Measurements from ENCODE around the gene PFDN6.

Gene PFDN6

DNA sequence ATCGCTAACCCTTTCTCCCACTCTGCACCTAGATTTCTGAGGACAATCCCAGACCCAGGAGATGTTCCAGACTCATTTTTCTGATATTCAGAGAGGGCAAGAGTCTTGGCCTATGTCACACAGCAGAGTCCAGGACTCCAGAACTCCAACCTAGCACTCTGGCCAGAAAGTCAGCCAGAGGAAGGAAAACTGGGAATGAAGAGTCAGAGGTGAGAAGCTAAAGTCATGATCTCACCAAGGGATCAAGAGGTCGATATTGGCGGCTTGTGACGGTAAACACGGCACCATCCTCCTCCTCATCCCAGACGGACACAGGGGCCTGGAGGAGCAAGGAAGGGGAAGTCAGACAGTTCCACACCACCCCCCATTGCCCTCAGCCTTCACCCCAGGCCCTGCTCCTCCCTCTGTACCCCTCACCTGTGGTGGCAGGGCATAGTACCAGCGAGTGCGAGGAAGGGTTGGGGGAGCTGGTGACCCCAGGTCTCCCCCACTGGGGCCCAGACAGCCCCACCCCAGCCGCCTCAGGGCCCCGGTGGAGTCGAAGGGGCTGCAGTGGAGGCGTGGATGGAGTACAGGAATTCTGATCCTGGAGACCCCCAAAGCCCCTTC is 7.5 kb downstream of the PFDN6 start:
- DNase-seq: no peak

DNA sequence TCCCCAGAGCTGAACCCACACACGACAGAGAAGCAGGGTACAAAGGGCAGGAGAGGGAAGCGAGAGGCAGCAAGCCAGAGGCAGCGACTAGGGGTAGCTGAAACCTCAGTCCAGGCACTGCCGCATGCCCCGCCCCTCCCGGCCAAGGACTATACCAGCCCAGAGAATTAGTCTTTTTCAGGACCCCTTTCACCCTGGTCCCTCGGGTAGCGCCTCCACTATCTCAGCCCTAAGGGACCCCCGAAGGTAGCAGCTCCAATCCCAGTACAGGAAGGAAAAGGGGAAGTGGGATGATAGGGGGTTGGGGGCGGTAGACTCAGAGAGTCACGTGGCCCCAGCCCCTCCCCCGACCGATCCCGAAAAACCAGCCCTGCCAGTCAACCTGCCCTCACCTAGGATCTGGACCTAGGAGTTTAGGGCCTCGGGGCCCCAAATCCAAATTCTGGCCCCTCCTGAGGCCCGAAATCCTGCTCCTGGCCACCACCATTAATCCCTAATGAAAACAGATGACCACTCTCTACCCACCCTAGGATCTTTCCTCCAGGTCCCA is 8.1 kb downstream of the PFDN6 start:
- DNase-seq: no peak

DNA sequence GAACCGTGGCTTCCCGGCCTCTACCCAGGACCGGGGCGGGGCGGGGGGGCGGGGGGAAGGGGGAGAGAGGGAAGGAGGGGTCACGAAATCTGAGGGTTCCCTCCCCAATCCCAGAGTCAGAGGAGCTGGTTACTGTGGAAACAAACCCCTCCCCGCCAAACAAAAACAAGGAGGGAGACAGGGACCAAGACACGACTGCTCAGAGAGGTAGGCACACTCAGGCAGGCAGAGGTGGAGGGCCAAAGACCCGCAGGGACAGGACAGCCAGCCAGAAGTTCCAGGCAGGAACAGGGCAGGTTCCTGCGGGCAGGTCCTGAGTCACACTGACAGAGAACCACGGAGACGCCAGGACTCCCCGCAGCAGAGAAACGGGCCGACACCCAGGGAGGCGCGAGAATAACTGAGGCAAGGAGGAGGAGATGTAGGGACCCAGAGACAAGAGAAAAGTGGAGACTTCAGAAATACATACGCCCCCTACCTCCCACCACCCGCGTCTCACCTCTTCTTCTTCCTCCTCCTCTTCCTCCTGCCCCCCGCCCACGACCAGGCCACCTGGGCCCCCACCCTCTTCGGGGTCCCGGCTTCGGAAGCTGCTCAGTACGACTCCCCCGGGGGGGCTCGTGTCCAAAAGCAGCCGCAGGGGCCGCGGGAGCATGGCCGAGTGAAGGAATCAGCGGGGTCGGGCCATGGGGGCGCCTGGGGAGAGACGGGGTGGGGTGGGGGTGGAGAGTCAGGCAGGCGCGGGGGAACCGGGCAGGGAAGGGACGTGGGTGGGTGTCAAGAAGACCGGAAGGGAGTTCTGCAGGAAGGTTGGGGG is 8.8 kb downstream of the PFDN6 start:
- peak; percentile 63 for DNase-seq

DNA sequence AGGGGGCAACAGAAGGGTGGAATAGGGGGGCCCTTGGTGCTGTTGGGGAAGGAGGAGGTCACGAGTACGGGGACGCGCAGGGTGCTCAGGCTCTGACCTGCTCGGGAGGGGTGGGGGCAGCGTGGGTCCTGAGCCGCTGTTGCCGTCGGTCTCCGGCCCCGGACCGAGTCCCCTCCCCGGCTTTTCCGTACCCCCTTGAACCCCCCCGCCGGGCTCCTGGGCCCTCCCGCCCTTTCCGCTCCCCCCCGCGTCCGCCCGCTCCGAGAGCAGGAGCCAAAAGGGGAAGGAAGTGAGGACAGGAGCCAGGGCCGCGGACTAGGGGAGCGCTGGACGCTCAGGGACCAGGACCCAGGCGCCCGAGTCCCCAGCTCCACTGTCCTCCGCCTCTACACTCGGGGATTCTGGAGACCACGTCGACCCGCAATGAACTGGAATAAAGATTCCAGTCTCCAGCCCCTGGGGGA is 9.4 kb downstream of the PFDN6 start, which contains the start of gene RGL2:
TSS of gene RGL2 (minus strand) at position 170 of the 464 bp plus-strand sequence. CDS start 332 bp downstream, outside the sequence.
- DNase-seq: peak; percentile 57

DNA sequence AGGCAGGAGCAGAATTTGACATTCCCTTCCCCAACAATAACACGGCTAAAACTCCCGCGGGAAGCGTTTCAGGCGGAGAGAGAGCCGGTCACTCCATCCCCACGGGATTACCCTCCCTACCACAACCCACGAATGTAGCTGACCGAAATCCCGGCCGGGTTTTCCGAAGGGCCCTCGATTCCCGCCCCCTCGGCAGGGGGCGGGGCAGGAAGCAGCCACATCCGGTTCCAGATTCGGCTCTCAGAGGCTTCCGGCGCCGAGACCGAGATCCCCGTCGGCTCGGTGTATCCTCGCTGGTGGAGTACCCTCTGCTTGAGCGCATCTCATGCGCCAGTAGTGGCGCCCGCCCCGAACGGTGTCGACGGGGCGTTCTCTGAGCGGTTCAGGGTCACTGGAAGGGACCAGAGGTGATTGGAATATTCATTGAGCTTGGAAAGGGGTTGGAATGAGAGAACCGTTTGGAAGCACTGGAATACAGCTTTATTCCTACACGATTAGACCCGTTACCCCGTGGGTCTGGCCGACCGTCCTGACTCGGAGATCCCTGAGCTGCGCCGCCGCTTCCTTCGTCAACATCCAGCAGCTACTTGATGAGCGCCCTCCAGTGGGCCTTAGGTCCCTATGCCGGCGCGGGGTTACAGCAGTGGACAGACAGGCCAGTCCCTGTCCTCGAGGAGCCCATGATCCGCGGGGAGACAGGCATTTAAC is 10.0 kb downstream of the PFDN6 start:
- peak; percentile 92 for DNase-seq

DNA sequence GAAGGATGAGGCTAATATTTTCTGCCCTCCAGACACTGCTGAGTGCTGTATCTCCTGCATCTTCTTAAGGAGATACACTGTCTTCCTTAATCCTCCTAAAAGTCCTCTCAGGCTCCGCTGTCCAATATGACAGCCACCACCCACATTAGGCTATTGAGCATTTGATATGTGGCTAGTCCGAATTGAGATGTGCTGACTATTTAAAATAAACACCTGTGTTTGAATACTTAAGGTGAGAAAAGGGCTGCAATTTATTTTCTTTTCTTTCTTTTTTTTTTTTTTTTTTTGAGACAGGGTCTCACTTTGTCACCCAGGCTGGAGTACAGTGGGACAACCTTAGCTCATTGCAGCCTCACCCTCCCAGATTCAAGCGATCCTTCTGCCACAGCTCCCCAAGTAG is 12.5 kb downstream of the PFDN6 start:
- no peak for DNase-seq

DNA sequence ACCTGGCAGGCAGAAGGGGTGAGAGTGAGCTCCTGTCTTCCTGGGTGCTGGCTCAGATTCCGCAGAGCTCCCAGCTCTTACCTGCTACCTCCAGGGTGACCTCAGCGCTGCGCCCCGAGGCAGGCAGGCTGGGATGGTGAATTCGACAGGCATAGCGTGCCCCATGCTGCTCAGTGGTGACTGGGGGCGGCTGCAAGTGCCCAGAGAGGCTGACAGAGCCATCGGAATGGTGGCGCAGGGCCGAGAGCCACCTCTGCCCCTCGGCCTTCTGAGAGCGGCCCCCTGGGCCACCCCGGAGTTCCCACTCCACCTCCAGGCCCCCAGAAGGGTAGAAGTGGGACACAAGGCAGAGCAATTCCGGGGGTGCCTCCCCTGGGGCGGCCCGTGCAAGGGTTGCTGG is 14.8 kb downstream of the PFDN6 start:
- no peak for DNase-seq

DNA sequence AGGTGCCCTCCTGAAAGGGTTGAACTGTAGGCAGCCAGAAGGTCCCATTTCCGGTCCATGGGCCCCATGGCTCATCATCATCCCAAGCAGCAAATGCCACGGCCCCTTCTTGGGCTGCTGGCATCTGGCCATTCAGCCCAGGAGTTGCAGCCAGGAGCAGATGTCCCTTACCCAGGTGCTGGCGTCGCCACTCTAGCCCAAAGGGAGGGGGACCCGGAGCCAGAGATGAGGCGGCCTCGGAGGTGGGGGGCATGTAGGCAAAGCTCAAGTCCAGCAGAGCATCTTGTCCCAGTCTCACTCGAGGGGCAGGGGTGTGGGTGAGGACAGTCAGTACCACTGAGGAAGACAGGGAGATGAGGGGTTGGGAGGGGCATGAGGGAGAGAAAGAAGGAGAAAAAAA is 15.7 kb downstream of the PFDN6 start:
- no peak for DNase-seq

DNA sequence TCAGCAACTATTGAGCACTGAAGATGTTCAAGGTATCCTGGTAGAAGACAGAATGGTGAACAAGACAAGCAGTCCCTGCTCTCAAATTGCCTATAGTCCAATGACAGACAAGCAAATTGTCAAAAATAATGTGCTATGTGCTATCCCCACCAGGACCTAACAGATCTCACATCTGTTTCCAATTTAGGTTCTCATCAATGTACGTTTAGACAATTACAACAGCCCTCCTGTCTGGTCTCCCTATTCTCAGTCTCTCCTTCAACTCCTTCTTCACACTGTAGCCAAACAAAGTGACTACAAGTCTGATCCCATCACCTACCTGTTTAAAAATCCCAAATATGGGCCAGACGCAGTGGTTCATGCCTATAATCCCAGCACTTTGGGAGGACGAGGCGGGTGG is 17.0 kb downstream of the PFDN6 start:
- DNase-seq: no peak

DNA sequence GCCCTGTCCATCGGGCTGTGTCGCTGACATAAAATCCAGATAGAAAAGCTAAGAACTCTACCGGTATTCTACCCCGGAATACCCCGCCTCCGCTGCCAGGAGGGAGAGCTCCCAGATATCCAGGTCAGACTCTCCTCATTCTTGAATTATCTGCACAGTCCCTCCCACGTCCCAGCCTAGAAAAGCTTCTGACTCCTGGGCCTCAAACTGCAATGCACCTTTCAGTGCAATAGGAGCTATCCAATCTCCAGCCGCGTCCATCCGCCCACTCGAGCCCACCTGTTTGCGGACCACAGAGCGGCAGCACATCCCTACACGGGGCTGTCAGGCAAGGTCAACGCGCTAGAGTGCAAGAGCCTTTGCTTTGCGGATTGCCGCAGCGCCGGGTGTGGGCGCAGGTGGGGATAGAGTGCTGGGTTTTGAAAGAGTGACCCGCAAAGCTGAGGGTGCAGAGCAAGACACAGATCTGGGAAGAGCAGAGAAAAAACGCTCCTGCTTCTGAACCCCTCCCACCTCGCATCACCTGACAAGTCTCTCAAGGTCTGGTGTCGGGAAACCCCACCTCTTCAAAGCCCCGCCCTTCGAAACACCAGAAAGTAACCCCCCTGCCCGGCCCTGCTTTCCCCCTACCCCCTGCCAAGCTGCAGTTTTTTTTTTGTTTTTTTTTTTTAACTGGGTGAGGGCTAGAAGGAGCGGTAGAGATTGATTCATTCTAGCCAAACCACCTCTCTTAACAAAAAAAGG is 23.1 kb downstream of the PFDN6 start:
- peak; percentile 71 for DNase-seq

DNA sequence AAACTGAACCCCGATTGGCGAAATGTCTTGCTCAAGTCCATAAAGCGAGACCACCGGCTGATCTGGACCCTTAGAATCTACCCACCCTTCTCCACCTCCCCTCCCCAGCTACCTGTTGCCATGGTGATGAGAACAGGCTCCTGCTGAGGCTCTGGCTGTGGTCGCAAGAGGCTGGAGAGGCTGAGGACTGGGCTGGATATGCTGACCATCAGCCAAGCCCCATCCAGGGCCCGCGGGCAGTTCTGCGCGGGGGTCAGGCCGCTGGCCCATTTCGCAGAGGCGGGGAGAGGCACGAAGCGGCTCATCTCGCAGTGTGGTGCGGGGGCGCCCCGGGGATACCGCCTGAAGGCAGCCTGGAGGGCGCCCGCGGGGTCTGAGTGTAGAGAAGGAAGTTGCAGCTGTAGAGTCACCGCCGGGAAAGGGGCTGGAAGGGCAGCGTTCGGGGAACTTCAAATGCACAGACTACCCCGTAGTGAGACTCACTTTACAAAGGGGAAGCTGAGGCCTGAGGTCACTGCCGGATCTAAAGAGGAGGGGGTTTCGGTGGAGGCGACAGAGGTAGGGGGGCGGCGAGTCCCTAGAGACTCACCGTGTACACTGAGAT is 23.8 kb downstream of the PFDN6 start:
- DNase-seq: peak; percentile 81

DNA sequence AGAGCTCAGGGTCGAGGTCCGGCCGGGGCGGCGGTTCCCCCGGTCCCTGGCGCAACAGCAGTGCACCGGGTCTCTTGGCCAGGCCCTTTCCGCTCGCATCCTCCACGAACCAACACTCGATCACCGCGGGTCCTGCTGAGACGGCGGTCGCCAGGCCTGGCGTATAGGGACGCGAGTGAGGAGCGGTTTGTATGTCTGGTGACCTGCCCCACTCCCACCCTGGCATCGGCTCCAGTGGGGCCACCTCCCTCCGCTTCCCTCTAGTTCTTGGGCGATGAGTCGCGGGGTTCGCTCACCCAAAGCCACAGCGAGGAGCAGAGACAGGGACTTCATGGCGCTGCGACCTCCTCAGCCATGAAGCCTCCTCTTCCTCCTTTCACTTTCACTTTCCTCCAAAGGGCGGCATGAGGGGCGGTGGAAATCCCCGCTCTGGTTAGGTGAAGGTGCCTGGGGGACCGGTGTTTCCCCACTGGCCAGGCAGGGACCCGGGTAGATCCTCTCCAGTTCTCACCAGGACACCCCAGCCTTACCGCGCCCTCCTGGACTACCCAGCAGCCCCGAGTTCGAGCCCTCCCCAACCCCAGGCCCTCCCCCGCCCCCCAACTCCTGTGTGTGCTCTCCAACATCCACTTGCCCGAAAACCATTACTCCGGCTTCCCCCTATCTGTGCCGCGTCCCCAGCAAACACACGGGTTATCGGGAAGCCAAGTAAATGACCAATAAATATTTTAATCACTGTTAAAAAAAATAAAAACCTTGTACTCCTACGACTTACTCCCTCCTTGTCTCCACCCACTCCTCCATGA is 24.5 kb downstream of the PFDN6 start, which contains the start of gene TAPBP:
TSS of gene TAPBP (minus strand) at position 370 of the 806 bp plus-strand sequence. CDS start at position 333, 37 bp downstream.
- peak; percentile 89 for DNase-seq

DNA sequence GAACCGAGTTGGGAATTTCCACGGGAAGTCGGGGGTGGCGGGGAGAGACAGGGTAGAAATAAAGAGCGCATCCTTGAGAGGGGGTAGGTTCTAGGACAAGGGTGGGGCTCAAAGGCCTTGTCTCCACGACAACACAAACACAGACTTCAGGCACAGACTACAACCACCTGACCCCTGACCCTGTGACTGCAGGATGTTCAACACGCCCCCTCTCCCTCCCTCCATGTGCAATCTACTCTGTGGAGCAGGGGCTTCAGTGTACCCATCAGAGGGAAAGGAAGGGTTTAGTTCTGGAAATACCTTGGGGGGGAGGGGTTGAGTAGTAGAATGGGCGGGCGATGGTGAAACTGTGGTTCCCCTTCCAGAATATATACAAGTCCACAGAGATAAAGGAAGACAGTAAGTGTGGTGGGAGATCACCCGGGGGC is 25.1 kb downstream of the PFDN6 start:
- peak; percentile 96 for DNase-seq

DNA sequence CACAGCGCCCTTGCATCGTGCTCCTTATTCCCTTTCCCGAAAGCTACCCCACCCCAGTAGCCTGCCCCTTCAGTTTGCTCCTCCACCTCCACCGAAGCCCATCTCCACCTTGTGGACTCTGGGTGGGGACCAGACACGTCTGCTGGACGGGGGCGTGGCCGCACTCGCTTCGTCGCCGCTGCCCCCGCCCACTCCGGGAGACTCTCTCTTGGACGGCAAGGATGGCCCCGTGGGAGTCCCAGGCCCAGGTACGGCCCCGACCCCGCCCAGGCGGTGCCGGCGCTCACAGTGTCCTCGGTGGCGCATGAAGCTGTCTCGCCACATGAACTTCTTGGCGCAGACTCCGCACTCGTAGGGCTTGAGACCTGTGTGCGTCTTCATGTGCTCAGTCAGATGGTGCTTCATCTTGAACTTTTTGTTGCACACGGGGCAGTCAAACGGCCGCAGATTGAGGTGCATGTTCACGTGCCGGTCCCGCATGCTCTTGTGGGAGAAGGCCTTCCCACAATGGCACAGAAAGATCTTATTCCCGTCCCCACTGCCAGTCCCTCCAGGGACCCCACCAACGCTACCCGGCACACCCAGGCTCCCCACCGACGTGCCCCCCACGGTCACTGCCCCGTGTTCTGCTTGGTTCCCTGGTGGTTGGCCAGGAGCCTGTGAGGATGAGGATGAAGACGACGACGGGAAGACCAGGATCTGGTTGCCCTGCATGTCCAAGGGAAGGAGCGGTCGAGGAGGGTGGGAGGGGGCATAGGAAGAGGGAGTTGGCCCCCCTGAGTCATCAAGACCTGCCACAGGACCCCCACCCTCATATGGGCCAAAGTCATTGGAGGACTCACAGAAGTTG is 25.8 kb downstream of the PFDN6 start:
- peak; percentile 17 for DNase-seq

DNA sequence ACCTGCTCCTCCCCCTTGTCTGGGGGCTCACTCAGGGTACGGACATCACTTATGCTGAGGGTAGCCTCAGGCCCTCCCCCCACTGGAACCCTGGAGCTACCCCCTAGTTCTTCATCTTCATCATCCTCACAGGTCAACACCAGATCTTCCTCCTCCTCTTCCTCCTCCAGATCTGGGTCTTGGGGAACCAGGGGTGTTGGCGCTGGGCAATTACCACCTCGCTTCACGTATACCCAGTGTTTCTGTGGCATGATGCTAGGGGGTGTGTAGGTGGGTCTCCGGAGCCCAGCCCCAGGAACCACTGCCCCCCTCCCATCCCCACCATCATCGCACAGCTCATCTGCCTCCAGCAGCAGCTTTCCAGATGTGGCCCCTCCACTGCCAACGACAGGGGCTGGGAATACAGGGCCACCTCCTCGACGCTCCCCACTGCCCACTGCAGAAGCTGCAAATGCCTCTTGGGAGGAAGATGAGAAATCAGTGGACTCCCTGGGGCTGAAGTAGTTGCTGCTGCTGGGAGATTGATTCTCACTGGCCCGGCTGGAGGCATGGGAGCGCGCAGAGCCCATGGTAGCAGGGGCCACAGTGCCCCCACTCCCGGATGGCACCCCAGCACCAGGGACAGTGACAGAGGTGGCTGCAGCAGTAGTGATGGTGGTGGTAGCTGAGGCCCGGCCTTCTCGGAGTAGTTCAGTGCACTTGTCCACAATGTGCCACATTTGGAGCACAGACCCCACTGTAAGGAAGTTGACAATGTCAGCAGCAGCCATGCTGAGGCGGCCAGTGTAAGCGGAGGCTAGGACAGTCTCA is 26.6 kb downstream of the PFDN6 start:
- DNase-seq: no peak

DNA sequence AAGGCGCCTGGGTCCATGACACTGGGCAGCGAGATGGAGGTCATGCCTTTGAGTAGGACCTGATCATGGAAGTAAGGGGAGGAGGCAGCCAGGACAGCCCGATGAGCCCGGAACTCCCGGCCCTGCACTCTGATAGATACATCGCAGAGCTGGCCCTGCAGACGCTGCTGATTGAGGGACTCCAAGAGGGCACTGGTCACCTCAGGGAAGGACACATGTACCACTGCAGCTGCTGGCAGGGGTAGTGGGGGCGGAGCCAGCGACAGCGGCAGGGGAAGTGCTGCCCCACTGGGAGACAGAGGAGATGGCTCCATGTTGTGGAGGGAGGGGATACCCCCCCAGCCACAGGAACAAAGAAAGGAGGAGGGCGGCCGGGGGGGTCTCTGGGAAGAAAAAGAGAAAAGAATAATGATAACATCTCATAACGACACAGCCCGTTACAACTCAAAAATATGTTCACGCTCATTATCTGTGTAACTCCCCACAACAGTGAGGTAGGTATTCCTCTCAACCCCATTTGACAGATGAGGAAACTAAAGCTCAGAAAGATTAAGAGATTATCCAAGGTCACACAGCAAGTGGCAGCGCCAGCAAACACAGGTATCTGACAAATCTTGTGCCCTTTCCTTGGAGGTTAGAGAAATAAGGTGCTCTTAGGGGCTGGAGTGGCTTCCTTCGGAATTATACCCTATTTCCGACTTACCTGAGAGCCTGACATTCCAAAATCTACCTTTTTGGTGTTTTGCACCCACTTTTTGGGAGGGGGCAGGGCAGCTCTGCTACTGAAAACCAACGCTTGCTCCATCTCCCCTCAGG is 27.4 kb downstream of the PFDN6 start:
- DNase-seq: no peak

DNA sequence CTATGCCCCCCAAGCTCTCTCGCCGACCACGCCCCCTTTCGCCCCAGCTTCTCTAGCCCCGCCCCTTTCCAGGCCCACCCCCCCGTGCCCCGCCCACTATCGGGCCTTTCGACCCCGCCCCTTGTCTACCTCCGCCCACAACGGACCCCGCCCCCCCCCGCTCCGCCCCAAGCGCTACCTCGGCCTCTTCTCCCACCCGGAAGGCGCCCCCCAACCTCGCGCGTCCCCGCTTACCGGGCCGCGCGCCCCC is 27.9 kb downstream of the PFDN6 start:
- no peak for DNase-seq

DNA sequence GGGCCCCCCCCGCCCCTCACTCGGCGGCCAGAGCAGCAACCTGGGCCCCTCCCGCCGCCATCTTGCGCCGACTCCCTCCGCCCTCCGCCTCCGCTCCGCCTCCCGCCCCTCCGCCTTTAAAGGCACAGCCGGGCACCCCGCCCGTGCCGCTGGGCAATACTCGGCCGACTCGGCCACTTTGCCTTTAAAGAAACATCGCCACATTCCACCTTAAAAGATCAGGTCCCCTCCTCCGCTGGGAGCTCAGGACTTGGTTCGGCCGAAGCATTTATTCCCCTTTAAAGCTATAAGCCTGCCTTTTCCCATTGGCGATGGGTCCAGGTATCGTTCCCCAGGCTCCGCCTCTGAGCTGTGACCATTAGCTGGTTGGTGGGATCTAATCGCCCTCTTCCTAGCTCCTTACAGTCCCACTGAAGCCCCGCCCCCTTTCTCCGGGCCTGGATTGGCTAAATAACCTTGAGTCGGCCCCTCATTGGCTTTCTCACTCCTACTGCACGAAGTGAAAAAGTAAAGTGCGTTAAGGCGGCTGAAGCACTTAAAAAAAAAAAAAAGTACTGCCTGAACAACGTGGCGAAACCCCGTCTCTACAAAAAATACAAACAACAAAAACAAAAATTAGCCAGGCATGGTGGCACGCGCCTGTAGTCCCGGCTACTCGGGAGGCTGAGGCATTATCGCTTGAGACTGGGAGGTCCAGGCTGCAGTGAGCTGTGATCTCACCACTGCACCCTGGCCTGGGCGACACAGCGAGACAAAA is 28.4 kb downstream of the PFDN6 start, which contains the start of gene ZBTB22:
TSS of gene ZBTB22 (minus strand) at position 76 of the 757 bp plus-strand sequence. CDS start 828 bp downstream, outside the sequence.
- DNase-seq: peak; percentile 98

Measured in inflammatory macrophage treated with lipopolysaccharide for 4 hours (primary cell).